ENCODE measurements around the gene ADORA2B.
"Not testable (repeated sequence)": the region's sequence is repeated elsewhere in the genome, so short reads cannot be mapped to it uniquely, and the experiment has no call there.

Gene ADORA2B

GRCh38 chr17:15957206-15957605 lies 12.3 kb downstream of the ADORA2B start:
- peak; percentile 38 to 52 for DNase-seq

GRCh38 chr17:15957608-15958307 lies 12.8 kb downstream of the ADORA2B start:
- DNase-seq, result no peak

- DNase-seq, result no peak
Measured at GRCh38 chr17:15958484-15958854, 13.5 kb downstream of the ADORA2B start.

DNA sequence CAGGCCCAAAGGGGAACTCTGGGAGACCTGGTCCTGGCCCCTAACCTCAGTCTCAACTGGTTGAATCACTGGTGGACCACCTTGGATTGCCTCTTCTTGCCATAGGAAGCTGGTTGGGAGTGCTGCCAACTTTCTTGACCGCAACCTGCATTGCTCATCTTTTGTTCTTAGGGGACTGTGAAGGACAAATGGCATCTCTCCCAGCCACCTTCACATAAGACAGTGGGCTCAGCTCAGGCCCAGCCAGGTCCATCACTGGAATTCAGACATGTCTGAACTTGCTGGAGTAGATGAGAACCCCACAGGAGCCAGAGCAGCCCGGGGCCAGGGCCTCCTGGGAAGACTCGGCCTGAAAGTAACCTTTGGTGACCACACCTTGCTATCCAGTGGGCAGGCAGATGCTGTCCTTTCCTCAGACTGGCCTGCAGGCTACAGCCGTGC lies 18.8 kb downstream of the ADORA2B start:
- DNase-seq, result no peak

GRCh38 chr17:15965528-15965927 lies 20.6 kb downstream of the ADORA2B start:
- no peak for DNase-seq

GRCh38 chr17:15966183-15966878 lies 21.4 kb downstream of the ADORA2B start:
- no peak for DNase-seq

DNA sequence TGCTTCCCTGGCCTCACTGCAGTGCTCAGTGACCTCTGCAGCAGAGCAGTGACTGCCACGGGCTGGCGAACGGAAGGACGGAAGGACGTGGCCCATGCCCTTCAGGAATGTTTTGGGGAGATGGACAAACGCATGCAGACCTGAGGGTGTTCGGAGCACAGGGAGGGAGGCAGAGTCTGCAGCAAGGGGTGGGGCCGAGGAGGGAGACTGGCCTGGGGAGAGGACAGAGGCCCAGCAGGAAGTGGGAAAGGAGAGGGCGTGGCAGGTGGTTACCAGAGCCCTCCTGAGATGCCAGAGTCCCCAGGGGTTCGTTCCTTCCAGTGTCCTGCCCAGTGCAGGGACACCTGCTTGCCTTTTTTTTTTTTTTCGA lies 21.9 kb downstream of the ADORA2B start:
- no peak for DNase-seq

- DNase-seq, result no peak
Measured at GRCh38 chr17:15967706-15968399, 22.9 kb downstream of the ADORA2B start.

GRCh38 chr17:15969463-15969862 lies 24.5 kb downstream of the ADORA2B start:
- DNase-seq, result no peak

GRCh38 chr17:15970500-15970899 lies 25.6 kb downstream of the ADORA2B start:
- no peak for DNase-seq

- DNase-seq, result no peak
Measured at GRCh38 chr17:15971098-15971678, 26.3 kb downstream of the ADORA2B start.

DNA sequence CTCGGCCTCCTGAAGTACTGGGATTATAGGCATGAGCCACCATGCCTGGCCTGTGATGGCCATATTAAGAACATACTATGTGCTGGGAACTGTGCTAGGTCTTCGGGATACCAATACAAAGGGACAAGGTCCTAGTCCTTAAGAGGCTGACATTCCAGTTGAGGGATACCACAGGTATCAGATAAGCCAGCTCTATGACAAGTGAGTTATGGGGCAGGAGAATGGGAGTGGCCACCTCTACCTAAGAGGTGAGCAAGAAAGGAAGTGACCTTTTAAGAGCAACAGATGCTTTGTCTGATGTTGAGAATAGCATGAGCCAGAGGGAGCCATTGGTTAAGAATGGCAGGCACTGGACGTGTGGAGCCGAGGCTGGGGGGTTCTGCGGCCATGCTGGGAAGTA lies 27.0 kb downstream of the ADORA2B start:
- no peak for DNase-seq

GRCh38 chr17:15972497-15972951 lies 27.6 kb downstream of the ADORA2B start:
- no peak for DNase-seq

GRCh38 chr17:15973016-15973415 lies 28.1 kb downstream of the ADORA2B start:
- no peak for DNase-seq

- DNase-seq, result no peak
Measured at GRCh38 chr17:15973834-15974233, 28.9 kb downstream of the ADORA2B start.

- DNase-seq, result no peak
Measured at GRCh38 chr17:15977894-15978293, 33.0 kb downstream of the ADORA2B start.

GRCh38 chr17:15978606-15979005 lies 33.7 kb downstream of the ADORA2B start:
- DNase-seq, result no peak

- not testable (repeated sequence) for DNase-seq
Measured at GRCh38 chr17:15979013-15979412, 34.1 kb downstream of the ADORA2B start.

- peak in 1 of 2 experiments; percentile 39 for DNase-seq
Measured at GRCh38 chr17:15981208-15981607, 36.3 kb downstream of the ADORA2B start.

- no peak for DNase-seq
Measured at GRCh38 chr17:15981646-15982580, 37.0 kb downstream of the ADORA2B start.

- no peak for DNase-seq
Measured at GRCh38 chr17:15996322-15996721, 51.4 kb downstream of the ADORA2B start.

GRCh38 chr17:15998031-15998562 lies 53.2 kb downstream of the ADORA2B start:
- DNase-seq, result no peak

Measured in activated CD4-positive, alpha-beta T cell treated with anti-CD3 and anti-CD28 coated beads, Interleukin-2, amount 50 U/mL, for 48 hours (primary cell).